ENCODE data around the gene MOB4.
"Not testable (repeated sequence)": the region's sequence is repeated elsewhere in the genome, so short reads cannot be mapped to it uniquely, and the experiment has no call there.

MOB4 gene

GRCh38 chr2:197515739-197516392 is at the start of gene MOB4:
Gene MOB4 (plus strand): TSS chr2:197516066. CDS start chr2:197516087, 21 bp downstream.
- DNase-seq: peak; percentile 95

- no peak for DNase-seq
Measured at GRCh38 chr2:197472166-197472565, 43.7 kb upstream of the MOB4 start.

- DNase-seq: no peak
Measured at GRCh38 chr2:197477797-197478196, 38.1 kb upstream of the MOB4 start.

- no peak for DNase-seq
Measured at GRCh38 chr2:197480165-197481036, 35.5 kb upstream of the MOB4 start.

- not testable (repeated sequence) for DNase-seq
Measured at GRCh38 chr2:197484248-197484647, 31.6 kb upstream of the MOB4 start.

GRCh38 chr2:197486175-197486574 is 29.7 kb upstream of the MOB4 start:
- no peak for DNase-seq

GRCh38 chr2:197487385-197487784 is 28.5 kb upstream of the MOB4 start:
- DNase-seq: no peak

GRCh38 chr2:197495433-197496134 is 20.3 kb upstream of the MOB4 start:
- DNase-seq: no peak

GRCh38 chr2:197496695-197497094 is 19.2 kb upstream of the MOB4 start:
- no peak for DNase-seq

GRCh38 chr2:197497326-197497725 is 18.5 kb upstream of the MOB4 start:
- DNase-seq: no peak

- DNase-seq: no peak
Measured at GRCh38 chr2:197498235-197498936, 17.5 kb upstream of the MOB4 start.

- peak; percentile 28 for DNase-seq
Measured at GRCh38 chr2:197498937-197499593, 16.8 kb upstream of the MOB4 start.

GRCh38 chr2:197499594-197500502 is 16.0 kb upstream of the MOB4 start, which contains the start of the genes HSPD1 and HSPE1:
Gene HSPD1 (minus strand): TSS chr2:197499840. CDS start chr2:197498848, 992 bp downstream.
Gene HSPE1 (plus strand): TSS chr2:197500379. CDS start chr2:197500437, 58 bp downstream.
- DNase-seq: peak; percentile 99

- DNase-seq: peak; percentile 74
Measured at GRCh38 chr2:197500503-197501131, 15.2 kb upstream of the MOB4 start.

- no peak for DNase-seq
Measured at GRCh38 chr2:197502201-197502600, 13.7 kb upstream of the MOB4 start.

GRCh38 chr2:197502685-197503084 is 13.2 kb upstream of the MOB4 start:
- DNase-seq: no peak

- DNase-seq: no peak
Measured at GRCh38 chr2:197504000-197504399, 11.9 kb upstream of the MOB4 start.

- no peak for DNase-seq
Measured at GRCh38 chr2:197504512-197504911, 11.4 kb upstream of the MOB4 start.

GRCh38 chr2:197506658-197507057 is 9.2 kb upstream of the MOB4 start:
- DNase-seq: no peak

- no peak for DNase-seq
Measured at GRCh38 chr2:197513915-197514314, 2.0 kb upstream of the MOB4 start.

GRCh38 chr2:197514754-197515153 is 1.1 kb upstream of the MOB4 start:
- DNase-seq: no peak

All from NCI-H774 (cell line).